Karpas-422 (cell line): ENCODE results near the gene ACRBP. TPM values are rescaled to one million over a fixed set of nuclear protein-coding genes. Genes with fewer than 3 reads are reported as not detected.

Source experiments
- DNase-seq: peaks from one replicate; pipeline ENCODE4 v3.0.0-alpha.2; 2015
- H2AFZ ChIP-seq: fragments of 200-600 bp; sonication (generic); 2 replicates; pipeline ENCODE4 v1.6.1; 2014; ENCODE audit warnings: antibody characterized with exemption, low read length, mixed read lengths
- H3K27ac ChIP-seq: fragments of 200-600 bp; sonication (generic); 2 replicates; pipeline ENCODE4 v1.5.1; 2014; ENCODE audit warnings: mild to moderate bottlenecking, low read length, moderate library complexity
- H3K27me3 ChIP-seq: fragments of 200-600 bp; sonication (generic); 2 replicates; pipeline ENCODE4 v1.6.1; 2014; ENCODE audit warnings: low read length, mixed read lengths
- H3K36me3 ChIP-seq: fragments of 200-600 bp; sonication (generic); 2 replicates; pipeline ENCODE4 v1.6.1; 2014; ENCODE audit warnings: low read length, mixed read lengths; ENCODE audit not compliant: insufficient read depth
- H3K4me1 ChIP-seq: fragments of 200-600 bp; sonication (generic); 2 replicates; pipeline ENCODE4 v1.6.1; 2014; ENCODE audit warnings: mild to moderate bottlenecking, low read length, mixed read lengths
- H3K4me2 ChIP-seq: fragments of 200-600 bp; sonication (generic); 2 replicates; pipeline ENCODE4 v1.6.1; 2014; ENCODE audit warnings: low read length, low read depth, mild to moderate bottlenecking; ENCODE audit not compliant: poor library complexity, severe bottlenecking
- H3K4me3 ChIP-seq: fragments of 200-600 bp; sonication (generic); 2 replicates; pipeline ENCODE4 v1.5.1; 2014; ENCODE audit warnings: mild to moderate bottlenecking, antibody characterized with exemption, low read length, mixed read lengths
- H3K79me2 ChIP-seq: fragments of 200-600 bp; sonication (generic); 2 replicates; pipeline ENCODE4 v1.6.1; 2014; ENCODE audit warnings: mild to moderate bottlenecking, low read length, mixed read lengths
- H3K9ac ChIP-seq: fragments of 200-600 bp; sonication (generic); 2 replicates; pipeline ENCODE4 v1.6.0; 2014; ENCODE audit warnings: low read length
- H3K9me2 ChIP-seq: fragments of 200-600 bp; sonication (generic), shearing (Covaris generic); replicated peaks from 2 replicates; pipeline ENCODE4 v1.6.0; 2014; ENCODE audit warnings: mild to moderate bottlenecking, low read length, moderate library complexity; ENCODE audit not compliant: insufficient read depth
- H3K9me3 ChIP-seq: fragments of 300-700, 200-600 bp; sonication (generic); 2 replicates; pipeline ENCODE4 v1.6.1; 2014; ENCODE audit warnings: low read length, mixed read lengths
- H4K20me1 ChIP-seq: fragments of 200-600 bp; sonication (generic); 2 replicates; pipeline ENCODE4 v1.6.1; 2014; ENCODE audit warnings: mild to moderate bottlenecking, antibody characterized with exemption, low read length, low read depth; ENCODE audit not compliant: insufficient read depth
- total RNA-seq: library from RNA; depleted of rRNA; stranded (reverse); fragments of >200 nt; shearing (Covaris generic); gene quantifications from 2 replicates; pipeline ENCODE4 v1.2.3, GENCODE V29; 2014; ENCODE audit warnings: low replicate concordance; rRNA removed

ACRBP gene
- 2.2 and 4.2 TPM in 2 replicates for total RNA-seq

- Histone ChIP-seq H4K20me1 (no peaks in the 10 kb centered on the region), H3K4me1 (peaks cover 2% of the 10 kb centered on the region; the same call in 1 of the 2 replicates), H3K36me3 (peaks cover 9% of the 10 kb centered on the region; the same call in 1 of the 2 replicates), H3K27me3 (no peaks in the 10 kb centered on the region), H3K79me2 (no peaks in the 10 kb centered on the region), H3K4me2 (no peak within 1 kb of the TSS), H3K27ac (no peak within 1 kb of the TSS), H3K9ac (no peak within 1 kb of the TSS), H3K4me3 (no peak within 1 kb of the TSS), H3K9me3 (no peaks in the 10 kb centered on the region), H2AFZ (no peak within 1 kb of the TSS), H3K9me2 (no peaks in the 10 kb centered on the region)
- no peak for DNase-seq
Measured at GRCh38 chr12:6647083-6647604, at the start of gene ACRBP. TSS of gene ACRBP (minus strand) at chr12:6647432. CDS start at chr12:6647366, 66 bp downstream.

DNA sequence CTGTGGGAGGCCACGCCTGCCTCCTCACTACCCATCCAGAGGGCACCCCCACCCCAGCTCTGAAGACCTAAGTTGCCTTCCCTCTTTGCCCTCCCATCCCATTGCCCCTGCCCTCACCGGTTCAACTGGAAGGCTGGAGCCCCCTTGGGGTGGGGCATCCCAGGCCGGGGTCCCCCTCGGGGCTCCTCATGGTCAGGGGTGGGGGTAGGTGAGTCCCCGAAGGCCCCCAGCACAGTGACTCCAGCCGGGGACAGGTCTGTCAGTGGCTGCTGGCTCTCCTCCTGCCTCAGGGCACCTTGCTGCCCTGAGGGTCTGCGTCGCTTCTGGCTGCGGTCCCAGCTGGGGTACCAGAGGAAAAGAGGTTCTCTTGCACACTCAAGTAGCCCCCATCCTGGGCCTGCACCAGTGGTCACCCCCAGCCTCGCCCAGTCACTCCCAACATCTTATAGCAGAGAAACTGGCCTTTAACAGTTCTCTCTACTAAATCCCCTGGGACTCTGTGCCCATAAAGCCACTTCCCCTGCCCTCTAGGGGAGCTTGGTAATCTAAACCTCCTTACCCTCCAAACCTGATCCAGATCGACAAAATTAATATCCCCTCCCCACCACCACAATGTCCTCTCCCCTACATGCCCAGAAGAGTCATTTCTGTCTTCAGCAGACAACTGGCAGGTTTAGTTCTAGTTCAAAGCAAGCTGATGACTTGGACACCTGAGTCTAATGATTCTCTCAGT is 48.2 kb upstream of the ACRBP start:
- peak; percentile 80 for DNase-seq
- H3K4me2 ChIP-seq, result peak overlapping the region; percentile 52
- no peak overlapping the region for H2AFZ ChIP-seq
- no peaks in the 10 kb centered on the region for H4K20me1 ChIP-seq
- no peaks in the 10 kb centered on the region for H3K9me3 ChIP-seq
- no peaks in the 10 kb centered on the region for H3K27me3 ChIP-seq
- no peaks in the 10 kb centered on the region for H3K9me2 ChIP-seq
- H3K36me3 ChIP-seq, result no peaks in the 10 kb centered on the region
- peak overlapping the region; percentile 15; the same call in 1 of the 2 replicates for H3K4me3 ChIP-seq
- H3K79me2 ChIP-seq, result peaks cover 4% of the 10 kb centered on the region; the same call in 1 of the 2 replicates
- peak overlapping the region; percentile 48 for H3K9ac ChIP-seq
- peaks cover 58% of the 10 kb centered on the region for H3K4me1 ChIP-seq
- peak overlapping the region; percentile 78 for H3K27ac ChIP-seq

DNA sequence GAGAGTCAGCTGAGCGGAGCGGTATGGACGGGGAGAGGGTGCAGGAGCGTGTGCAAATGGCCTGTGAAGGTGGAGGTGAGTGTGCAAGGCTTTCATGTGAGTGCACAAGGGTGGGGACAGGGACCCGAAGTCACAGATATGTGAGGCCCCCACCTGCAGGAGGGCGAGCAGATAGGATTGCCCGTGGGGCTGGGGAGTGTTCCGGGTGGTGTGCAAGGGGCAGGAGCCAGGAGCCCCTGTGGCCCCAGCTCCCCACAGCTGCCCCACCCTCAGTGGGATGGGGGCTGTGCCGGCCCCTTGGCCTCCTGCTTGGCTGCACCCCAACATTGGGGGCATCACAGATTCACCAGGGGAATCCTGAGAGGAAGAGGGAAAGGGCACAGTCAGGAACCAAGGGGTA is 47.5 kb upstream of the ACRBP start:
- Histone ChIP-seq H3K79me2 (peaks cover 12% of the 10 kb centered on the region), H3K9ac (peak overlapping the region; percentile 48; the same call in 1 of the 2 replicates), H3K4me2 (peak overlapping the region; percentile 52), H3K27ac (no peak overlapping the region), H3K36me3 (no peaks in the 10 kb centered on the region), H3K4me1 (peaks cover 61% of the 10 kb centered on the region), H3K9me2 (no peaks in the 10 kb centered on the region), H4K20me1 (no peaks in the 10 kb centered on the region), H2AFZ (no peak overlapping the region), H3K4me3 (no peak overlapping the region), H3K27me3 (no peaks in the 10 kb centered on the region), H3K9me3 (no peaks in the 10 kb centered on the region)
- no peak for DNase-seq

- Histone ChIP-seq H2AFZ (no peak overlapping the region), H3K4me3 (no peak overlapping the region), H3K9me2 (no peaks in the 10 kb centered on the region), H3K4me1 (peaks cover 61% of the 10 kb centered on the region), H3K27ac (no peak overlapping the region), H3K9me3 (no peaks in the 10 kb centered on the region), H3K9ac (no peak overlapping the region), H3K27me3 (no peaks in the 10 kb centered on the region), H3K36me3 (no peaks in the 10 kb centered on the region), H4K20me1 (no peaks in the 10 kb centered on the region), H3K79me2 (peaks cover 15% of the 10 kb centered on the region), H3K4me2 (no peak overlapping the region)
- DNase-seq, result no peak
Measured at GRCh38 chr12:6693832-6694355, 46.7 kb upstream of the ACRBP start.

DNA sequence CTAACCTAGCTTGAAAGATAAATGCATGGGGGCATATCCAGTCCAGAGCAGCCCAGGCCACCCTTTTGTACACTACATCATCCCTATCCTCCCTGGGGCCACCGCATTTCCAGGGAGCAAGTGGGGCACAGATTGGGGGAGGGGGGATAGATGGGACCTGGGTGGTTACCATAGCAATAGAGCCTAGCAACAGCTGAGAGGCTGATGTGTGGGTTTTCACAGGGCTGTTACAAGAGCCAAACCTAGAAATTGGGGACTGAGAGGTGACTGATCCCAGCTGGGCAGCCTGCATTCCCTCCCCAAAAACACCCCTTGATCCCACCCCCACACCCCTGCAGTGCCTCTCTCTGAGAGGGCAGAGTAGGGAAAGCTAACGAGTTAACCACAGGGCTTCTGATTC is 45.7 kb upstream of the ACRBP start:
- H3K36me3 ChIP-seq, result no peaks in the 10 kb centered on the region
- no peaks in the 10 kb centered on the region for H3K9me2 ChIP-seq
- H3K4me1 ChIP-seq, result peaks cover 61% of the 10 kb centered on the region
- H3K27me3 ChIP-seq, result no peaks in the 10 kb centered on the region
- no peak overlapping the region for H3K9ac ChIP-seq
- no peak overlapping the region for H3K4me3 ChIP-seq
- H3K9me3 ChIP-seq, result no peaks in the 10 kb centered on the region
- H3K27ac ChIP-seq, result no peak overlapping the region
- no peak overlapping the region for H3K4me2 ChIP-seq
- H3K79me2 ChIP-seq, result peaks cover 25% of the 10 kb centered on the region
- no peaks in the 10 kb centered on the region for H4K20me1 ChIP-seq
- no peak for DNase-seq
- H2AFZ ChIP-seq, result no peak overlapping the region

- no peak overlapping the region for H3K9ac ChIP-seq
- no peaks in the 10 kb centered on the region for H3K9me3 ChIP-seq
- no peaks in the 10 kb centered on the region for H3K27me3 ChIP-seq
- H3K4me2 ChIP-seq, result peak overlapping the region; percentile 93
- H3K9me2 ChIP-seq, result no peaks in the 10 kb centered on the region
- peaks cover 39% of the 10 kb centered on the region for H3K79me2 ChIP-seq
- peaks cover 5% of the 10 kb centered on the region; the same call in 1 of the 2 replicates for H3K36me3 ChIP-seq
- no peak for DNase-seq
- H4K20me1 ChIP-seq, result no peaks in the 10 kb centered on the region
- no peak overlapping the region for H3K4me3 ChIP-seq
- H2AFZ ChIP-seq, result no peak overlapping the region
- H3K4me1 ChIP-seq, result peaks cover 59% of the 10 kb centered on the region
- no peak overlapping the region for H3K27ac ChIP-seq
Measured at GRCh38 chr12:6691473-6691872, 44.2 kb upstream of the ACRBP start.

DNA sequence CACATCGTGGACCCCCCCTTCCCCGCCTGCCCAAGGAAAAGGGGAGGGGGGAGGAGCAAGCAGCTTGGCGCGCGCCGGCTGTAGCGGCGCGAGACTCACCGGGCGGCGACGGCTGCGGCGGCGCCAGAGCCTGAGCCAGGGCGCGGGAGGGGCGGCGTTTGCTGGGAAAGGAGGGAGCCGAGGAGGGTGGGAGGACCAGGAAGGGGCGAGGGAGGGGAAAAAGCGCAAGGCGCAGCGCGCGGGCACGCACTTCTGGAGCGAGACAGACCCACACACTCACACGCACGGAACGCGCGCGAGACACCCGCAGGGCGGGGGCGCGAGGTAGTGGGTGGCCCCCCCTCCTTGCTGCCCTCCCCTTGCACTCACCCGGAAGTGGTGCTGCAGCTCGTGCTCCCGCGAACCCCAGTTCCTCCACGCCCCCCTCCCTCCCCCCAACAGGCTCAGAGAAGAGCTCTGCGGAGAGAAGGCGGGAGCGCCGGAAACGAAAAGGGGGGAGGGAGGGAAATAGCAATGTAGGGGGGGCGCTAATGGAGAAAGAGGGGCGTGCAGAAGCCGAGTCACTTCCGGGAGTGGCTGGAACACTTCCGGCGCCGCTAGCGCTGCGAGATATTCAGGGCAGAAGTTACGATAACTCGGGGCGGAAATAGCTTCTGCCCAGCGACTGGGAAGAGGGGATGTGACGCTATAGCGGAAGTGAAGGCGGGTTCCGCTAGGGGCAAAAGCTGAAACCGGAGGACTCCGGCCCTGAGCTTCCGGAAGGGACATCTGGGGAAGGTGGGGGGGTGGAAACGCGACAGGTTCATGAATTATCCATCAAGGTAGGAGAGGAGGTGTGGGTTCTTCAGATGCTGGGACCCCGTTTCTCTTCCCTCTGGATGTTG is 42.0 kb upstream of the ACRBP start, which contains the start of gene ZNF384:
Gene ZNF384 (minus strand): TSS at position 377 of the 884 bp plus-strand sequence. CDS start 9,855 bp downstream, outside the sequence.
- peaks cover 37% of the 10 kb centered on the region for H3K4me1 ChIP-seq
- peak within 1 kb of the TSS; percentile 99 for H3K9ac ChIP-seq

More for the DNA sequence above, 42.0 kb upstream of the ACRBP start, which contains the start of gene ZNF384:
- peak within 1 kb of the TSS; percentile 100 for H3K4me2 ChIP-seq
- H3K27ac ChIP-seq, result peak within 1 kb of the TSS; percentile 90
- H4K20me1 ChIP-seq, result no peaks in the 10 kb centered on the region
- H3K79me2 ChIP-seq, result peaks cover 62% of the 10 kb centered on the region
- peak within 1 kb of the TSS; percentile 86 for H3K4me3 ChIP-seq
- no peaks in the 10 kb centered on the region for H3K9me2 ChIP-seq
- no peaks in the 10 kb centered on the region for H3K9me3 ChIP-seq
- H3K36me3 ChIP-seq, result peaks cover 13% of the 10 kb centered on the region
- peak; percentile 99 for DNase-seq
- H2AFZ ChIP-seq, result peak within 1 kb of the TSS; percentile 57; the same call in 1 of the 2 replicates
- no peaks in the 10 kb centered on the region for H3K27me3 ChIP-seq
